Subcutaneous abdominal adipose tissue (tissue), 5 donors: ENCODE measurements around the gene WIPF2.
A peak's percentile ranks its signal among the peaks of the same experiment; 100 is the strongest.

Experiments
- H3K27ac ChIP-seq: one replicate; pipeline ENCODE4 v1.7.0; 2013; ENCODE audit warnings: low read depth, mild to moderate bottlenecking, inconsistent platforms, low read length, moderate library complexity
- H3K27me3 ChIP-seq, 5 donors: one replicate each; pipeline ENCODE4 v1.7.0; 2013; ENCODE audit warnings: low read length in 5 of 5, inconsistent platforms in 1 of 5; ENCODE audit not compliant: control insufficient read depth in 5 of 5, insufficient read depth in 4 of 5
- H3K36me3 ChIP-seq, 5 donors: one replicate each; pipeline ENCODE4 v1.7.0; 2013; ENCODE audit warnings: low read length in 5 of 5; ENCODE audit not compliant: control insufficient read depth in 5 of 5, insufficient read depth in 5 of 5
- H3K4me1 ChIP-seq, 5 donors: one replicate each; pipeline ENCODE4 v1.7.0; 2013; ENCODE audit warnings: low read length in 5 of 5, mild to moderate bottlenecking in 3 of 5, moderate library complexity in 1 of 5; ENCODE audit not compliant: control insufficient read depth in 5 of 5, insufficient read depth in 5 of 5
- H3K4me3 ChIP-seq, 5 donors: one replicate each; pipeline ENCODE4 v1.7.0; 2013; ENCODE audit warnings: low read length in 5 of 5, low read depth in 1 of 5
- H3K9ac ChIP-seq, 5 donors: one replicate each; pipeline ENCODE4 v1.7.0; 2013; ENCODE audit warnings: low read length in 5 of 5, mild to moderate bottlenecking in 4 of 5, moderate library complexity in 3 of 5
- H3K9me3 ChIP-seq, 5 donors: one replicate each; pipeline ENCODE4 v1.7.0; 2013; ENCODE audit warnings: low read length in 5 of 5; ENCODE audit not compliant: control insufficient read depth in 5 of 5
- donor health status: healthy.
- donor health status: healthy.
- donor health status: healthy.
- donor health status: healthy.
- donor health status: healthy.

Gene WIPF2

GRCh38 chr17:40330850-40331470 lies 111.9 kb downstream of the WIPF2 start:
- Histone ChIP-seq H3K4me3 (peak overlapping the region in 3 of 5 donors; percentile 14 to 40 (median 17)), H3K36me3 (peaks cover 0 to 10% (median 0%) of the 10 kb centered on the region in 5 donors), H3K27ac (peak overlapping the region; percentile 85), H3K9ac (peak overlapping the region in 4 of 5 donors; percentile 24 to 48 (median 38)), H3K27me3 (no peaks in the 10 kb centered on the region), H3K4me1 (peaks cover 50 to 99% (median 98%) of the 10 kb centered on the region in 5 donors), H3K9me3 (no peaks in the 10 kb centered on the region)

GRCh38 chr17:40331743-40332641 lies 112.9 kb downstream of the WIPF2 start:
- Histone ChIP-seq H3K27me3 (no peaks in the 10 kb centered on the region), H3K27ac (peak overlapping the region; percentile 85), H3K36me3 (peaks cover 0 to 10% (median 0%) of the 10 kb centered on the region in 5 donors), H3K4me3 (peak overlapping the region in 4 of 5 donors; percentile 17 to 58 (median 42)), H3K4me1 (peaks cover 42 to 90% (median 88%) of the 10 kb centered on the region in 5 donors), H3K9me3 (no peaks in the 10 kb centered on the region), H3K9ac (peak overlapping the region in 2 of 5 donors; percentile 47 to 76)
